IMR-90 (cell line): ENCODE measurements around the gene HMBS. TPM values are rescaled to one million over a fixed set of nuclear protein-coding genes. Genes with fewer than 3 reads are reported as not detected.

Source experiments
- ATAC-seq: fragments of 200-7000 bp; cut with Tn5 transposase; 2 replicates; pipeline ENCODE4 v1.9.1; 2020; ENCODE audit warnings: low read depth, mild to moderate bottlenecking, moderate library complexity
- BruUV-seq: library from RNA; stranded (reverse); fragments of 400-500 nt; replicated peaks from 2 replicates; lab custom pipeline; 2021; lab: Mats Ljungman, UMichigan
- CTCF ChIA-PET: fragments of 300-600 bp; formaldehyde crosslinking; extraction: SDS; loops from one replicate; lab custom pipeline; 2021; ENCODE audit warnings: antibody characterized with exemption; lab: Yijun Ruan, JAX
- POLR2A ChIA-PET: fragments of 300-600 bp; sonication (Branson Sonifier 250); formaldehyde crosslinking; loops from one replicate; lab custom pipeline; 2022; ENCODE audit warnings: antibody characterized with exemption; ENCODE audit not compliant: unreplicated experiment; lab: Charles Lee
- DNase-seq: peaks from one replicate; pipeline ENCODE4 v3.0.0; 2013
- H2AFZ ChIP-seq: replicated peaks from 2 replicates; pipeline ENCODE3; 2013; ENCODE audit warnings: low read length, mild to moderate bottlenecking; ENCODE audit not compliant: poor library complexity
- H2AK5ac ChIP-seq: 2 replicates; pipeline ENCODE4 v1.6.1; 2013; ENCODE audit warnings: low read depth, low read length, inconsistent platforms
- H2AK9ac ChIP-seq: replicated peaks from 2 replicates; pipeline ENCODE3; 2013; ENCODE audit warnings: mild to moderate bottlenecking, low read depth, low read length, moderate library complexity; ENCODE audit not compliant: poor library complexity
- H2BK120ac ChIP-seq: 2 replicates; pipeline ENCODE4 v1.6.1; 2013; ENCODE audit warnings: low read depth, low read length, inconsistent platforms
- H2BK15ac ChIP-seq: 3 replicates; pipeline ENCODE4 v1.6.1; 2013; ENCODE audit warnings: low read depth, low read length, inconsistent platforms
- H2BK20ac ChIP-seq: 2 replicates; pipeline ENCODE4 v1.6.1; 2013; ENCODE audit warnings: low read depth, mild to moderate bottlenecking, inconsistent platforms, low read length, moderate library complexity
- H2BK5ac ChIP-seq: 2 replicates; pipeline ENCODE4 v1.6.1; 2013; ENCODE audit warnings: mild to moderate bottlenecking, low read depth, low read length, inconsistent platforms; ENCODE audit not compliant: poor library complexity, severe bottlenecking
- H3K14ac ChIP-seq: replicated peaks from 2 replicates; pipeline ENCODE4 v1.6.1; 2013; ENCODE audit warnings: low read depth, low read length, inconsistent platforms
- H3K18ac ChIP-seq: 2 replicates; pipeline ENCODE4 v1.6.1; 2013; ENCODE audit warnings: low read depth, low read length, control low read depth
- H3K23ac ChIP-seq: 2 replicates; pipeline ENCODE4 v1.6.1; 2013; ENCODE audit warnings: low read depth, low read length, inconsistent platforms
- H3K27ac ChIP-seq: 2 replicates; pipeline ENCODE4 v1.5.1; 2013; ENCODE audit warnings: mild to moderate bottlenecking, control low read depth, low read length; ENCODE audit not compliant: insufficient read depth
- H3K27me3 ChIP-seq: 2 replicates; pipeline ENCODE4 v1.6.1; 2013; ENCODE audit warnings: low read length; ENCODE audit not compliant: control insufficient read depth, insufficient read depth
- H3K36me3 ChIP-seq: 2 replicates; pipeline ENCODE4 v1.6.1; 2013; ENCODE audit warnings: low read length, mixed read lengths; ENCODE audit not compliant: control insufficient read depth, insufficient read depth
- H3K4ac ChIP-seq: 2 replicates; pipeline ENCODE4 v1.6.1; 2013; ENCODE audit warnings: low read depth, low read length, inconsistent platforms
- H3K4me1 ChIP-seq: 2 replicates; pipeline ENCODE4 v1.6.1; 2013; ENCODE audit warnings: low read length, mixed read lengths; ENCODE audit not compliant: control insufficient read depth, insufficient read depth
- H3K4me2 ChIP-seq: 2 replicates; pipeline ENCODE4 v1.6.1; 2013; ENCODE audit warnings: low read depth, mild to moderate bottlenecking, control low read depth, low read length, moderate library complexity
- H3K4me3 ChIP-seq: 2 replicates; pipeline ENCODE4 v1.5.1; 2013; ENCODE audit warnings: low read depth, mild to moderate bottlenecking, control low read depth, low read length, moderate library complexity; ENCODE audit not compliant: insufficient read depth
- H3K56ac ChIP-seq: 2 replicates; pipeline ENCODE4 v1.6.1; 2013; ENCODE audit warnings: low read length, inconsistent platforms; ENCODE audit not compliant: insufficient read depth; ENCODE audit errors: extremely low read depth
- H3K79me1 ChIP-seq, 2 experiments: 2 replicates each; pipeline ENCODE4 v1.6.1; 2013; ENCODE audit warnings: low read length in 2 of 2, inconsistent platforms in 1 of 2, low read depth in 1 of 2
- H3K9ac ChIP-seq: 2 replicates; pipeline ENCODE4 v1.6.1; 2013; ENCODE audit warnings: low read depth, low read length, control low read depth
- H3K9me1 ChIP-seq: 2 replicates; pipeline ENCODE4 v1.6.1; 2013; ENCODE audit warnings: low read length, inconsistent platforms; ENCODE audit not compliant: insufficient read depth
- H3K9me3 ChIP-seq: 2 replicates; pipeline ENCODE4 v1.6.1; 2013; ENCODE audit warnings: low read length; ENCODE audit not compliant: control insufficient read depth, insufficient read depth
- H4K20me1 ChIP-seq: 2 replicates; pipeline ENCODE4 v1.6.1; 2013; ENCODE audit warnings: low read length, inconsistent platforms; ENCODE audit not compliant: insufficient read depth
- H4K5ac ChIP-seq: 2 replicates; pipeline ENCODE4 v1.6.1; 2013; ENCODE audit warnings: mild to moderate bottlenecking, low read depth, low read length, control low read depth
- H4K8ac ChIP-seq, 2 experiments: 2 replicates each; pipeline ENCODE4 v1.6.1; 2013; ENCODE audit warnings: low read depth in 2 of 2, low read length in 2 of 2, control low read depth in 1 of 2, inconsistent platforms in 1 of 2
- H4K91ac ChIP-seq: 2 replicates; pipeline ENCODE4 v1.6.1; 2013; ENCODE audit warnings: low read depth, low read length, inconsistent platforms; ENCODE audit not compliant: insufficient read depth
- CEBPB ChIP-seq: IDR thresholded peaks from 2 replicates; pipeline ENCODE4 v1.6.1; 2012; ENCODE audit warnings: low read depth, low read length, improper control_type of control experiment
- MXI1 ChIP-seq: IDR thresholded peaks from 2 replicates; pipeline ENCODE4 v1.6.1; 2012; ENCODE audit warnings: low read depth, mild to moderate bottlenecking, low read length, moderate library complexity, borderline replicate concordance
- RCOR1 ChIP-seq: IDR thresholded peaks from 2 replicates; pipeline ENCODE4 v1.6.1; 2012; ENCODE audit warnings: mild to moderate bottlenecking, low read length, improper control_type of control experiment; ENCODE audit not compliant: insufficient replicate concordance
- RFX5 ChIP-seq: IDR thresholded peaks from 2 replicates; pipeline ENCODE4 v1.8.0; 2012; ENCODE audit warnings: low read depth, mild to moderate bottlenecking, low read length, moderate library complexity
- WGBS, 2 experiments: methylation state at CpG; one replicate each; pipeline versions ENCODE4 v1.1.5 to v1.1.7; 2013; ENCODE audit warnings: missing lambda C conversion rate in 2 of 2; ENCODE audit not compliant: insufficient read length in 1 of 2; ENCODE audit errors: extremely low coverage in 2 of 2; 5-methylcytosine and 5-hydroxymethylcytosine counted together
- dilution Hi-C: fragments of 300-500 bp; cut with HindIII; formaldehyde crosslinking; loops from one replicate; pipeline ENCODE4 v1.14.3; 2018; ENCODE audit warnings: low sequenced_read_pairs; ENCODE audit not compliant: unreplicated experiment
- in situ Hi-C: fragments of 300-500 bp; cut with MboI; formaldehyde crosslinking; loops from 3 replicates; pipeline ENCODE4 v1.14.3; 2019; ENCODE audit warnings: low sequenced_read_pairs, inconsistent platforms, mixed read lengths
- intact Hi-C: fragments of 100-400 bp; cut with micrococcal nuclease; formaldehyde crosslinking; loops from 2 replicates; pipeline ENCODE4 v1.10.0; 2022
- polyA plus RNA-seq, 3 experiments: library from polyadenylated mRNA; depleted of rRNA; stranded (reverse); fragments of >200 nt; gene quantifications; 2 replicates each; pipeline ENCODE4 v1.2.3, GENCODE V29; 2012; ENCODE audit warnings: low replicate concordance in 1 of 3
- total RNA-seq: library from RNA; depleted of rRNA; stranded (reverse); fragments of >200 nt; gene quantifications from 2 replicates; pipeline ENCODE4 v1.2.3, GENCODE V29; 2012
- TF ChIP-seq, protein P1 (sequence below): fragments of 150-350 bp; IDR thresholded peaks from 2 replicates; pipeline ENCODE4 v1.6.1; 2017; ENCODE audit warnings: mild to moderate bottlenecking, antibody characterized with exemption, low read length, low read depth

Gene HMBS
- total and polyA plus RNA-seq, 2 of the 4 experiments (the other 2 are of a cell fraction), result 17.9 to 59.5 TPM

- intact Hi-C loops, result no loop called here
- Histone ChIP-seq H3K23ac (no peak overlapping the region), H2BK5ac (no peak overlapping the region), H3K4me1 (no peaks in the 10 kb centered on the region), H3K14ac (no peak overlapping the region), H3K9me3 (no peaks in the 10 kb centered on the region), H3K4me3 (no peak overlapping the region), H4K20me1 (no peaks in the 10 kb centered on the region; the same call in 1 of the 2 replicates), H2AK5ac (no peak overlapping the region), H2AFZ (no peak overlapping the region), H2BK120ac (no peak overlapping the region), H3K79me1 (peaks cover 0 to 16% of the 10 kb centered on the region in 2 experiments; a peak in 3 of 4 replicates), H3K27ac (no peak overlapping the region), H3K36me3 (peaks cover 78% of the 10 kb centered on the region), H2AK9ac (no peak overlapping the region), H2BK15ac (no peak overlapping the region), H4K5ac (no peak overlapping the region), H4K8ac (no peak overlapping the region), H3K9ac (no peak overlapping the region), H3K4me2 (no peak overlapping the region), H3K4ac (no peak overlapping the region), H3K56ac (no peak overlapping the region), H4K91ac (no peak overlapping the region), H3K27me3 (no peaks in the 10 kb centered on the region), H3K18ac (no peak overlapping the region), H3K9me1 (no peaks in the 10 kb centered on the region), H2BK20ac (no peak overlapping the region)
- no peak for ATAC-seq
- in situ Hi-C loops, result no loop called here
- BruUV-seq, result no TSS peak
- no peak for DNase-seq
- dilution Hi-C loops, result no loop called here
- POLR2A ChIA-PET, result no interaction called here
- WGBS, 2 experiments, result 100% methylated on average over 3 of the region's 7 CpGs; no CpG with 5 or more reads in 1 of the 2 experiments
- TF ChIP-seq, protein P1, sequence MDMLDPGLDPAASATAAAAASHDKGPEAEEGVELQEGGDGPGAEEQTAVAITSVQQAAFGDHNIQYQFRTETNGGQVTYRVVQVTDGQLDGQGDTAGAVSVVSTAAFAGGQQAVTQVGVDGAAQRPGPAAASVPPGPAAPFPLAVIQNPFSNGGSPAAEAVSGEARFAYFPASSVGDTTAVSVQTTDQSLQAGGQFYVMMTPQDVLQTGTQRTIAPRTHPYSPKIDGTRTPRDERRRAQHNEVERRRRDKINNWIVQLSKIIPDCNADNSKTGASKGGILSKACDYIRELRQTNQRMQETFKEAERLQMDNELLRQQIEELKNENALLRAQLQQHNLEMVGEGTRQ, result no peak
- TF ChIP-seq RCOR1, result no peak
- TF ChIP-seq CEBPB, result no peak
- TF ChIP-seq MXI1, result no peak
- no peak for TF ChIP-seq RFX5
- CTCF ChIA-PET, result no interaction called here
Observed at GRCh38 chr11:119049081-119049480, 35.6 kb upstream of the HMBS start.
